AG09319 (cell line): ENCODE measurements around the gene CAMTA1.

Experiments
- DNase-seq: peaks from one replicate; pipeline ENCODE4 v3.0.0-alpha.2; 2010; ENCODE audit warnings: low read depth; ENCODE audit errors: extremely low read depth
- CTCF ChIP-seq: IDR thresholded peaks from 2 replicates; pipeline ENCODE4 v1.5.1; 2011; ENCODE audit warnings: low read depth, mild to moderate bottlenecking, inconsistent platforms, low read length, moderate library complexity

CAMTA1 gene

GRCh38 chr1:7483634-7484383, 698.6 kb downstream of the CAMTA1 start:
- no peak for DNase-seq
- TF ChIP-seq CTCF, result no peak

GRCh38 chr1:7485086-7485780, 700.0 kb downstream of the CAMTA1 start:
- DNase-seq, result no peak
- TF ChIP-seq CTCF, result no peak

DNA sequence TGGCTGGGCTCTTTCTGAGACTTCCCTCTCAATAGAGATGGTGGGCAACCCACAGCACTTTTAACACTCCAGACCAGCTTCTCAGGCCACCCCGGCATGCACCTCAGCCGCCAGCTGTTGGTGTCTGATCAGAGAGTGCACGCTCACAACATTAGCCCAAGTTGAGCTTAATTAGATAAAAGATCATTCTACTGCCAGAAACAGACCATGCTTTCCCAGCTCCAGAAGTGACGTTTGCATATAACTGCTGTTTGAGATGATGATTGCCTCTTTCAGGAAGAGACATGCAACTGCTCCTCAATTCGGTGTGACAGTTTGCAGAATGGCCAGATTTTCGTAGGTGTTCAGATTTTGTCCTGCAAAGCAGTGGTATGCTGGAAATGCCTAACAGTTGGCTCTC, 700.6 kb downstream of the CAMTA1 start:
- DNase-seq, result no peak
- no peak for TF ChIP-seq CTCF

GRCh38 chr1:7487766-7488474, 702.7 kb downstream of the CAMTA1 start:
- no peak for DNase-seq
- TF ChIP-seq CTCF, result no peak

DNA sequence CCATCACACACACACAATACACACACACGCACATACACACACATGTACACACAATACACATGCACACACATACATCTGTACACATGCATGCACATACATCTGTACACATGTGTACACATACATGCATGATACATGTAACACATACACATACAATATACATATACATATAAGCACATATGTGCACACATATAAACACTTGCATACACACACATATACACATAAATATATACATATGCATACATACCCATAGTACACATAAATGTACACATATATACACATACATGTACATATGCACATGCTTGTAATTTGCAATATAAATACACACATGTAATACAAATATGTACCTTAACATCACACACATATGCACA, 703.2 kb downstream of the CAMTA1 start:
- DNase-seq, result no peak
- TF ChIP-seq CTCF, result no peak

DNA sequence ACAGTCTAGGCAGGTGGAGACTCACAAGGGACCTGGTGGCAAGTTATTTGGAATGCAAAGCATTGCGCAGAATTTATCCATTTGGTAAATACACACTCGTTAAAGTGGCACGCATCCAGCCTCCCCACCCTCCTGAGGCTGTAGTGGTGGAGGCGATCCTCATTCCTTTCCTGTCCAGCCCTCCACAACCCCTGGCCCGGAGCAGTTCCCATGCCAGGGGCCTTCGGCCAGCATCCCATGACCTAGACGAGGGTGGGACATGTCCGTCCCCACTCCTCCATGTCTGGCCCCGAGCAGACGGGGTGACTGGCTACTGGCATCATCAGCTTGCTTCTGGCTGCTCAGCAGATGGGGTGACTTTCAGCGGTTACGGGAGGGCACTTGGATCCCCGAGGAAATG, 704.3 kb downstream of the CAMTA1 start:
- DNase-seq, result no peak
- TF ChIP-seq CTCF, result no peak

DNA sequence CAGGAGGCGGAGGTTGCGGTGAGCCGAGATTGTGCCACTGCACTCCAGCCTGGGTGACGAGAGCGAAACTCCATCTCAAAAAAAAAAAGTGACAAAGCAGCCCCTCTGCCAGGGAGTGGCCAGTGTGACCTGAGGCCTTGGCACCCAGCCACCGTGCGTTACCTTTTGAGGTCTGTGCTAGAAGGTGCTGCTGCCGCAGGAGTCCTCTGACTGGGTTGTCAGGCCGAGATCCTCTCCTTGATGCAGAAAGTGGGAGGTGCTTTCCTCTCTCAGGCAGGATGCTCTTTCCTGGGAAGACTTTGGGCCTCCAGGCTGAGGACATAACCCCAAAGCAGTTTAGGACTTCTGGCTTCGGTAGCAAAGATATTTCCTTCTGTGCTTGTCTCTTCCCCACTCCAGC, 705.3 kb downstream of the CAMTA1 start:
- no peak for TF ChIP-seq CTCF
- no peak for DNase-seq
